22Rv1 (cell line): ENCODE data around the gene NKG7.
A peak's percentile ranks its signal among the peaks of the same experiment; 100 is the strongest.
"Not testable (repeated sequence)": the region's sequence is repeated elsewhere in the genome, so short reads cannot be mapped to it uniquely, and the experiment has no call there.

Experiments
- H3K27ac ChIP-seq: fragments of 450-650 bp; 2 replicates; pipeline ENCODE4 v1.5.1; 2017
- ZFX ChIP-seq: fragments of 450-650 bp; IDR thresholded peaks from 2 replicates; pipeline ENCODE4 v1.6.1; 2017; ENCODE audit warnings: antibody characterized with exemption, borderline replicate concordance
- TF ChIP-seq, protein P1 (sequence below): fragments of 450-650 bp; IDR thresholded peaks from 2 replicates; pipeline ENCODE4 v1.5.1; 2017; ENCODE audit warnings: mild to moderate bottlenecking

Gene NKG7

GRCh38 chr19:51372649-51373504, at the start of gene NKG7:
Gene NKG7 (minus strand): TSS chr19:51372654. CDS start chr19:51372535, 119 bp downstream.
- no peak within 1 kb of the TSS for H3K27ac ChIP-seq
- TF ChIP-seq ZFX = no peak
- TF ChIP-seq, protein P1, sequence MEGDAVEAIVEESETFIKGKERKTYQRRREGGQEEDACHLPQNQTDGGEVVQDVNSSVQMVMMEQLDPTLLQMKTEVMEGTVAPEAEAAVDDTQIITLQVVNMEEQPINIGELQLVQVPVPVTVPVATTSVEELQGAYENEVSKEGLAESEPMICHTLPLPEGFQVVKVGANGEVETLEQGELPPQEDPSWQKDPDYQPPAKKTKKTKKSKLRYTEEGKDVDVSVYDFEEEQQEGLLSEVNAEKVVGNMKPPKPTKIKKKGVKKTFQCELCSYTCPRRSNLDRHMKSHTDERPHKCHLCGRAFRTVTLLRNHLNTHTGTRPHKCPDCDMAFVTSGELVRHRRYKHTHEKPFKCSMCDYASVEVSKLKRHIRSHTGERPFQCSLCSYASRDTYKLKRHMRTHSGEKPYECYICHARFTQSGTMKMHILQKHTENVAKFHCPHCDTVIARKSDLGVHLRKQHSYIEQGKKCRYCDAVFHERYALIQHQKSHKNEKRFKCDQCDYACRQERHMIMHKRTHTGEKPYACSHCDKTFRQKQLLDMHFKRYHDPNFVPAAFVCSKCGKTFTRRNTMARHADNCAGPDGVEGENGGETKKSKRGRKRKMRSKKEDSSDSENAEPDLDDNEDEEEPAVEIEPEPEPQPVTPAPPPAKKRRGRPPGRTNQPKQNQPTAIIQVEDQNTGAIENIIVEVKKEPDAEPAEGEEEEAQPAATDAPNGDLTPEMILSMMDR = no peak

- TF ChIP-seq, protein P1 = peak; percentile 96
- TF ChIP-seq ZFX = no peak
- no peak overlapping the region for H3K27ac ChIP-seq
These were observed 49.6 kb upstream of the NKG7 start for GRCh38 chr19:51422053-51422448.

GRCh38 chr19:51421229-51422052, 49.0 kb upstream of the NKG7 start:
- no peak overlapping the region for H3K27ac ChIP-seq
- TF ChIP-seq, protein P1 = no peak
- no peak for TF ChIP-seq ZFX

DNA sequence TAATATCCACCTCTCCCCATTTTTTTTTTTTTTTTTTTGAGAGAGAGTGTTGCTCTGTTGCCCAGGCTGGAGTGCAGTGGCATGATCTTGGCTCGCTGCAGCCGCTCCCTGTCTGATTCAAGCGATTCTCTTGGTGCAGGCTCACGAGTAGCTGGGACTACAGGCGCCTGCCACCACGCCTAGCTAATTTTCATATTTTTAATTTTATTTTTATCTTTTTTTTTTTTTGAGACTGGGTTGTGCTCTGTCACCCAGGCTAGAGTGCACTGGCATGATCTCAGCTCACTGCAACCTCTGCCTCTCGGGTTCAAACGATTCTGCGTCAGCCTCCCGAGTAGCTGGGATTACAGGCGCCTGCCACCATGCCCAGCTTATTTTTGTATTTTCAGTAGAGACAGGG, 48.1 kb upstream of the NKG7 start:
- not testable (repeated sequence) for H3K27ac ChIP-seq

DNA sequence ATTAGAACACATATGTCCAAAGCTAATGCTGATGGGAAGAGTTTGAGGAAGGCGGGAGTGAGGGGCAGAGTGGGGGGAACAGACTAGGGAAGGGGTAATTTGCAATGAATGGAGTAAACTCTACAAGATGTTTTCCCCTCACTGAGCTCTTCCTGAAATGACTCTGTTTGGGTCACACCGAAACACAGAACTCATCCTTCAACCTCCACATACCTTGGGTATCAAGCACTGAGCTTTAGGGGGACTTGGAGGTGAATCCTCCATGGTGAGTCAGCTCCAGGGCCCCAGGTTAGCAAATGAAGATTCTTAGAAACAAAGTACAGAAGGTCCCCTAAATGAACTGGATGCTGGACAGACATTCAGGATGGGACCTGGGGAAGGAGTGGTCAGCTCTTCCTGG, 46.3 kb upstream of the NKG7 start:
- H3K27ac ChIP-seq = no peak overlapping the region

DNA sequence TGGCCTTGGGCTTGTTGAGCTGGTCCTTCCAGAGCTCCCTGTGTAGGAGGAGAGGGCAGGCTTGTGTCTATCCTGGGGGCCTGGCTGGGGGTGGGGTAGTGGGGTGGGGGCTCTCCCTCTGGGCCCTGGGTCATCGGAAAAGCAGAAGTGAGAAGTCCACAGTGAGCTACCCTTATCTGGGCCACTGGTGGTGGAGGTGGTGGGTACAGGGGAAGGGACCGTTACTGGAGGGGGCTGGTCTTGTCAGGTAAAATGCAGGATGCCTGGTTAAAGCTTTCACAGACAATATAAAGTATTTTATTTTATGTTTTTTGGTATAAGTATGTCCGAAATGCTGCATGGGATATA, 45.3 kb upstream of the NKG7 start:
- H3K27ac ChIP-seq = no peak overlapping the region
- TF ChIP-seq, protein P1 = no peak
- TF ChIP-seq ZFX = no peak

More for the DNA sequence above, 46.3 kb upstream of the NKG7 start:
- TF ChIP-seq, protein P1 = no peak
- TF ChIP-seq ZFX = no peak

GRCh38 chr19:51417107-51417809, 44.8 kb upstream of the NKG7 start, which contains the start of gene SIGLEC10:
Gene SIGLEC10 (minus strand): TSS chr19:51417642. CDS start chr19:51417581, 61 bp downstream.
- TF ChIP-seq ZFX = no peak
- TF ChIP-seq, protein P1 = no peak
- H3K27ac ChIP-seq = no peak within 1 kb of the TSS

- H3K27ac ChIP-seq = not testable (repeated sequence)
These were observed 44.0 kb upstream of the NKG7 start for GRCh38 chr19:51416422-51416821.
